Endothelial cell (in vitro differentiated cells): Measurements from ENCODE around the gene MRFAP1. TPM values are rescaled to one million over a fixed set of nuclear protein-coding genes. Genes with fewer than 3 reads are reported as not detected.

Experiments used
- DNase-seq: peaks from one replicate; pipeline ENCODE4 v3.0.0; 2021; ENCODE audit warnings: low spot score
- H3K27ac Mint-ChIP-seq: one replicate; pipeline ENCODE4 v1.8.0; 2021; ENCODE audit warnings: mixed read lengths, inconsistent platforms; ENCODE audit not compliant: unreplicated experiment
- H3K27me3 Mint-ChIP-seq: one replicate; pipeline ENCODE4 v1.8.0; 2021; ENCODE audit warnings: mild to moderate bottlenecking, moderate library complexity, mixed read lengths, inconsistent platforms; ENCODE audit not compliant: unreplicated experiment
- H3K36me3 Mint-ChIP-seq: one replicate; pipeline ENCODE4 v1.8.0; 2021; ENCODE audit warnings: mild to moderate bottlenecking, low read depth, mixed read lengths, inconsistent platforms; ENCODE audit not compliant: unreplicated experiment
- H3K4me1 Mint-ChIP-seq: one replicate; pipeline ENCODE4 v1.8.0; 2021; ENCODE audit warnings: mild to moderate bottlenecking, mixed read lengths, inconsistent platforms; ENCODE audit not compliant: unreplicated experiment
- H3K4me3 Mint-ChIP-seq: one replicate; pipeline ENCODE4 v1.8.0; 2021; ENCODE audit warnings: mild to moderate bottlenecking, mixed read lengths, inconsistent platforms; ENCODE audit not compliant: unreplicated experiment
- H3K9me3 Mint-ChIP-seq: one replicate; pipeline ENCODE4 v1.8.0; 2021; ENCODE audit warnings: mixed read lengths, inconsistent platforms; ENCODE audit not compliant: unreplicated experiment
- total RNA-seq: library from RNA; stranded (reverse); fragmentation: NEBNext Ultra II Directional; extraction: Animal tissue kit (Norgen Biotek cat#: 25700); gene quantifications from one replicate; pipeline ENCODE4 v1.2.1, GENCODE V29; 2021; ENCODE audit not compliant: unreplicated experiment
- TF ChIP-seq, protein P1 (sequence below): fragments of 200-600 bp; sonication (generic); IDR thresholded peaks from one replicate; pipeline ENCODE4 v1.5.0; 2021; ENCODE audit warnings: antibody characterized with exemption; ENCODE audit not compliant: unreplicated experiment

The MRFAP1 gene
- total RNA-seq, 1 donor from 2014 or later = 226 TPM

GRCh38 chr4:6673660-6674499 lies 33.4 kb downstream of the MRFAP1 start:
- Mint-ChIP-seq H3K27me3 (peaks cover 14% of the 10 kb centered on the region), H3K4me1 (peaks cover 25% of the 10 kb centered on the region), H3K36me3 (peaks cover 12% of the 10 kb centered on the region), H3K4me3 (peak overlapping the region; percentile 95), H3K27ac (peak overlapping the region; percentile 90), H3K9me3 (no peaks in the 10 kb centered on the region)
- peak; percentile 92 for DNase-seq
- TF ChIP-seq, protein P1, sequence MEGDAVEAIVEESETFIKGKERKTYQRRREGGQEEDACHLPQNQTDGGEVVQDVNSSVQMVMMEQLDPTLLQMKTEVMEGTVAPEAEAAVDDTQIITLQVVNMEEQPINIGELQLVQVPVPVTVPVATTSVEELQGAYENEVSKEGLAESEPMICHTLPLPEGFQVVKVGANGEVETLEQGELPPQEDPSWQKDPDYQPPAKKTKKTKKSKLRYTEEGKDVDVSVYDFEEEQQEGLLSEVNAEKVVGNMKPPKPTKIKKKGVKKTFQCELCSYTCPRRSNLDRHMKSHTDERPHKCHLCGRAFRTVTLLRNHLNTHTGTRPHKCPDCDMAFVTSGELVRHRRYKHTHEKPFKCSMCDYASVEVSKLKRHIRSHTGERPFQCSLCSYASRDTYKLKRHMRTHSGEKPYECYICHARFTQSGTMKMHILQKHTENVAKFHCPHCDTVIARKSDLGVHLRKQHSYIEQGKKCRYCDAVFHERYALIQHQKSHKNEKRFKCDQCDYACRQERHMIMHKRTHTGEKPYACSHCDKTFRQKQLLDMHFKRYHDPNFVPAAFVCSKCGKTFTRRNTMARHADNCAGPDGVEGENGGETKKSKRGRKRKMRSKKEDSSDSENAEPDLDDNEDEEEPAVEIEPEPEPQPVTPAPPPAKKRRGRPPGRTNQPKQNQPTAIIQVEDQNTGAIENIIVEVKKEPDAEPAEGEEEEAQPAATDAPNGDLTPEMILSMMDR = no peak

- Mint-ChIP-seq H3K4me3 (peak overlapping the region; percentile 95), H3K36me3 (peaks cover 12% of the 10 kb centered on the region), H3K4me1 (peaks cover 25% of the 10 kb centered on the region), H3K27ac (peak overlapping the region; percentile 58), H3K27me3 (peaks cover 14% of the 10 kb centered on the region), H3K9me3 (no peaks in the 10 kb centered on the region)
- TF ChIP-seq, protein P1 = no peak
- DNase-seq = no peak
These were observed 34.1 kb downstream of the MRFAP1 start for GRCh38 chr4:6674500-6675149.

GRCh38 chr4:6676722-6677558 lies 36.5 kb downstream of the MRFAP1 start:
- H3K9me3 Mint-ChIP-seq = no peaks in the 10 kb centered on the region
- TF ChIP-seq, protein P1 = no peak
- peak overlapping the region; percentile 18 for H3K4me3 Mint-ChIP-seq
- peaks cover 25% of the 10 kb centered on the region for H3K4me1 Mint-ChIP-seq
- H3K27ac Mint-ChIP-seq = no peak overlapping the region
- H3K27me3 Mint-ChIP-seq = peaks cover 13% of the 10 kb centered on the region
- H3K36me3 Mint-ChIP-seq = peaks cover 8% of the 10 kb centered on the region
- no peak for DNase-seq

GRCh38 chr4:6680372-6681034 lies 40.0 kb downstream of the MRFAP1 start:
- TF ChIP-seq, protein P1 = peak; percentile 10
- H3K36me3 Mint-ChIP-seq = peaks cover 4% of the 10 kb centered on the region
- no peak for DNase-seq
- H3K27me3 Mint-ChIP-seq = no peaks in the 10 kb centered on the region
- no peak overlapping the region for H3K4me3 Mint-ChIP-seq
- no peaks in the 10 kb centered on the region for H3K9me3 Mint-ChIP-seq
- H3K4me1 Mint-ChIP-seq = peaks cover 11% of the 10 kb centered on the region
- no peak overlapping the region for H3K27ac Mint-ChIP-seq
